GM18505 (cell line): ENCODE measurements around the gene GH2.
A peak's percentile ranks its signal among the peaks of the same experiment; 100 is the strongest.
"Not testable (repeated sequence)": the region's sequence is repeated elsewhere in the genome, so short reads cannot be mapped to it uniquely, and the experiment has no call there.

ENCODE experiments used
- ATAC-seq: cut with Tn5 transposase; IDR thresholded peaks from one replicate; pipeline ENCODE4 v1.9.1; 2021; ENCODE audit not compliant: unreplicated experiment
- POLR2A ChIP-seq: IDR thresholded peaks from 4 replicates; pipeline ENCODE4 v1.6.1; 2011; ENCODE audit warnings: borderline replicate concordance; ENCODE audit not compliant: insufficient read depth, insufficient read length; ENCODE audit errors: extremely low read depth

The GH2 gene

GRCh38 chr17:63859257-63859656 lies 22.5 kb downstream of the GH2 start:
- no peak for ATAC-seq
- no peak for TF ChIP-seq POLR2A

DNA sequence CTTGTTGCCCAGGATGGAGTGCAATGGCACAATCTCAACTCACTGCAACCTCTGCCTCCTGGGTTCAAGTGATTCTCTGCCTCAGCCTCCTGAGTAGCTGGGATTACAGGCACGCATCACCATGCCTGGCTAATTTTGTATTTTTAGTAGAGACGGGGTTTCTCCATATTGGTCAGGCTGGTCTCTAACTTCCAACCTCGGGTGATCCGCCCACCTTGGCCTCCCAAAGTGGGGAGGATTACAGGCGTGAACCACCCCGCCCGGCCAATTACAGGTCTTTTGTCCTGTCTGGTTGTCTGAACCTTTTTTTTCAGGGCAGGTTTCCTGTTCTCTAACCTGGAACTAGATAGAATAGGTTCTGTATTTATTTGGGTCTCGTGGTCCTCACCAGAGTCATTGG lies 25.3 kb downstream of the GH2 start:
- ATAC-seq = not testable (repeated sequence)

DNA sequence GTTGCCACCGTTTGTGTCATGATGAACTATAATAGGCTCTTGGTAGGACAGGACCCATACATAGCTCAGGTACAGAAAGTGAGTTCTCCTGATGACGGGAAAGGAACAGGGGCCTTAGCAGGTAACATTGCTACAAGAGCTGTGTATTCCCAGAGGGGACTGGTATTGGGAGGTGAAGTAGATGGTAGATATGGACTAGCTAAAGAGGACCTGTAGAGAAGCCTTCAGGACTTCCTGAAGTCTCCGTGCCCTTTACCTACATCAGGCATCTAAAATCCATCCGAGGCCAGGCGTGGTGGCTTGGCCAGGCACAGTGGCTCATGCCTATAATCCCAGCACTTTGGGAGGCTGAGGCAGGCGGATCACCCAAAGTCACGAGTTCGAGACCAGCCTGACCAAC lies 26.6 kb downstream of the GH2 start:
- TF ChIP-seq POLR2A = no peak
- ATAC-seq = no peak

- TF ChIP-seq POLR2A = no peak
- no peak for ATAC-seq
Measured at GRCh38 chr17:63854709-63855108, 27.0 kb downstream of the GH2 start.

- ATAC-seq = no peak
- TF ChIP-seq POLR2A = no peak
Measured at GRCh38 chr17:63853260-63853659, 28.5 kb downstream of the GH2 start.

DNA sequence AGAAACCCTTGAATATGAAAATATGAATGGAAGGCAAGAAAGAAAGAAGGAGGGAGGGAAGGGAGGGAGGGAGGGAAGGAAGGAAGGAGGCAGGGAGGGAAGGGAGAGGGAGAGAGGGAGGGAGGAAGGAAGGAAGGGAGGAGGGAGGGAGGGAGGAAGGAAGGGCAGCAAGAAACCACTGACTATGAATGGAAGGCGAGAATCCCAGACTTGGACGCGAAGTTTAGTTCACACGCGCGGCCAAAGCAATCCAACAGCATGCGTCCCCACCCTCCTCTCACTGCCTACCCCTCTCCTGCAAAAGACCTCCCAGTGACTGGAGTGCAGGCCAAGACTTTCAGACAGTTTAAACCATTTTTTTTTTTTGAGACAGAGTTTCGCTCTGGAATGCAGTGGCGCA lies 31.3 kb downstream of the GH2 start:
- no peak for TF ChIP-seq POLR2A
- no peak for ATAC-seq

GRCh38 chr17:63848834-63849689 lies 32.7 kb downstream of the GH2 start:
- TF ChIP-seq POLR2A = no peak
- peak; percentile 78 for ATAC-seq

- no peak for ATAC-seq
- TF ChIP-seq POLR2A = no peak
Measured at GRCh38 chr17:63847525-63848249, 34.1 kb downstream of the GH2 start.

- ATAC-seq = no peak
- TF ChIP-seq POLR2A = no peak
Measured at GRCh38 chr17:63845509-63845908, 36.2 kb downstream of the GH2 start.

- no peak for ATAC-seq
- TF ChIP-seq POLR2A = no peak
Measured at GRCh38 chr17:63843910-63844677, 37.6 kb downstream of the GH2 start.

DNA sequence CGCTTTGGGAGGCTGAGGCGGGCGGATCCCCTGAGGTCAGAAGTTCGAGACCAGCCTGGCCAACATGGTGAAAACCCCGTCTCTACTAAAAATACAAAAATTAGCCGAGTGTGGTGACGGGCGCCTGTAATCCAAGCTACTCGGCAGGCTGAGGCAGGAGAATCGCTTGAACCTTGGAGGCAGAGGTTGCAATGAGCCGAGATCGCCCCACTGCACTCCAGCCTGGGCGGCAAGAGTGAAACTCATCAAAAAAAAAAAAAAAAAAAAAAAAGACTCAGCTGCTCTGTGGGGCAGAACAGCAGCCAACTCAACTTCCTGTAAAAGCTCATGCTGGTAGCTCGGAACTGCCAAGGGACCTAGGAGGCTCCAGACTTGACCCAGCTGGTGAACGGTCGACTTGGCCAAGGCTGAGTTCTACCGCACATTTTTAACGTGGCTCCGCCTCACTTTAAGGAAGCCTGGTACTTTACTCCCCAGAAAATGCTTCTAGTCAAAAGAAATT lies 38.3 kb downstream of the GH2 start:
- TF ChIP-seq POLR2A = peak; percentile 35
- ATAC-seq = not testable (repeated sequence)

DNA sequence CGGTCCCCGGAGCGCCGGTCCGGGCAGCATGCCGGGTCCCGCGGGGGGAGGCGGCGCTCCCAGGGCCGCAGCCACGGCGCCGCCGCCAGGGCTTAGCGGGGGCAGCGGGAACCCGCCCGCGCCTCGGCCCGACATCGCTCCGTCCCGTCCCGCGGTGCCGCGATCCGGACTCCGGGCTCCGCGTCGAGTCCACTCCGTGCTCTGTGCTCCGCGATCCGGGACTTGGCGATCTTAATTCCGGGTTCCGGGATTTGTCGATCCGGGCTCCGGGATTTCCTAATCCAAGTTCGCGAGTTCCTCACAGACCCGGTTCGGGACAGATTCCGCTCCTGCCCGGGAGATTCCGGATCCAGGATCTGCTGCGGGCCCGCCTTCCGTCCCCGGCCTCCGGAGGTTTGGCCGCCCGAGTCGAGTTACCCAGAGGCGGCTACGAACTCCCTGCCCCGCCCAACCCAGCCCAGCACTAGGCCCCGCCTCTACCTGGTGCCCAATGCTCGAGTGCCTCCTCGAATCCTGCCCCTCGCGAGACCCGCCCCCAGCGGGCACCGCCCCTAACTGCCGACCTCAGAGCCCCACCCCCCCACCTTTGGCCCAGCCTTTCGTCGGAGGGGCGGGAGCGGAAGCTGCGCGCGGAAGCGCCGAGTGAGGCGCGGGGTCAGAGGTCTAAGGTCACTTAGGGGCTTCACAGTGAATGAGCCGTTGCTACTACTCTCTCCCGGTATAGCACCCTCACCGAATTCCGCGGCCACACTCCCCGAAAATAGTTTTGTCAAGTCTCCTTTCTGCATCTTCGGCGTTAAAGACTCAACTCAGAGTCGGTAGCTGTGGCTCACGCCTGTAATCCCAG lies 39.0 kb downstream of the GH2 start, which contains the start of gene SMARCD2:
Gene SMARCD2, minus strand, starts transcription at position 146 of the 847 bp plus-strand sequence. Its CDS starts 11 bp downstream, at position 135.
- ATAC-seq = peak; percentile 72
- TF ChIP-seq POLR2A = peak; percentile 90
